Fibroblast of lung (primary cell): ENCODE data around the gene COBL. TPM values are rescaled to one million over a fixed set of nuclear protein-coding genes. Genes with fewer than 3 reads are reported as not detected.

Experiments used
- DNase-seq, 2 donors: peaks; one replicate each; pipeline versions ENCODE4 v3.0.0 to v3.0.0-alpha.2; 2010; ENCODE audit warnings: low read depth in 2 of 2
- H2AFZ ChIP-seq: 2 replicates; pipeline ENCODE4 v1.5.1; 2012; ENCODE audit warnings: low read length, control low read depth, inconsistent platforms
- H3K27ac ChIP-seq: 2 replicates; pipeline ENCODE4 v1.5.1; 2011; ENCODE audit warnings: low read length, control low read depth; ENCODE audit not compliant: insufficient read depth
- H3K27me3 ChIP-seq: 2 replicates; pipeline ENCODE4 v1.5.1; 2011; ENCODE audit warnings: mild to moderate bottlenecking, low read length; ENCODE audit not compliant: control insufficient read depth, insufficient read depth
- H3K36me3 ChIP-seq: 2 replicates; pipeline ENCODE4 v1.5.1; 2011; ENCODE audit warnings: low read length; ENCODE audit not compliant: control insufficient read depth, insufficient read depth
- H3K4me1 ChIP-seq: 2 replicates; pipeline ENCODE4 v1.5.1; 2011; ENCODE audit warnings: low read length; ENCODE audit not compliant: control insufficient read depth, insufficient read depth; ENCODE audit errors: extremely low read depth
- H3K4me2 ChIP-seq: 2 replicates; pipeline ENCODE4 v1.5.1; 2011; ENCODE audit warnings: low read length, control low read depth; ENCODE audit not compliant: insufficient read depth; ENCODE audit errors: extremely low read depth
- H3K4me3 ChIP-seq, 4 experiments: fragments of 200-600 bp in 1 of 4; sonication (generic) in 1 of 4; replicated peaks in 1 of 4; 2 replicates each; pipeline ENCODE4 v1.5.1; 2011 to 2016; ENCODE audit warnings: low read length in 4 of 4, low read depth in 3 of 4, mild to moderate bottlenecking in 3 of 4, control low read depth in 2 of 4, inconsistent platforms in 1 of 4, mixed read lengths in 1 of 4; ENCODE audit not compliant: insufficient read depth in 1 of 4; ENCODE audit errors: control extremely low read depth in 1 of 4
- H3K79me2 ChIP-seq: 2 replicates; pipeline ENCODE4 v1.5.1; 2012; ENCODE audit warnings: mild to moderate bottlenecking, low read length, inconsistent platforms; ENCODE audit not compliant: control insufficient read depth, insufficient read depth
- H3K9ac ChIP-seq: 2 replicates; pipeline ENCODE4 v1.5.1; 2011; ENCODE audit warnings: mild to moderate bottlenecking, low read length, control low read depth; ENCODE audit not compliant: insufficient read depth
- H3K9me3 ChIP-seq: 2 replicates; pipeline ENCODE4 v1.5.1; 2012; ENCODE audit warnings: low read depth, low read length; ENCODE audit not compliant: control insufficient read depth, insufficient read depth
- H4K20me1 ChIP-seq: 2 replicates; pipeline ENCODE4 v1.5.1; 2011; ENCODE audit warnings: low read length; ENCODE audit not compliant: control insufficient read depth, insufficient read depth; ENCODE audit errors: extremely low read depth
- CTCF ChIP-seq, 2 donors: IDR thresholded peaks in 1 of 2; conservative IDR thresholded peaks in 1 of 2; 1 replicate in 1 of 2; 2 replicates in 1 of 2; pipeline ENCODE4 v1.5.1; 2011 to 2012; ENCODE audit warnings: low read length in 2 of 2, control low read depth in 1 of 2, inconsistent platforms in 1 of 2, low read depth in 1 of 2, mild to moderate bottlenecking in 1 of 2
- EZH2 ChIP-seq: IDR thresholded peaks from 2 replicates; pipeline ENCODE4 v1.5.1; 2012; ENCODE audit warnings: low read length, control low read depth, mild to moderate bottlenecking; ENCODE audit errors: missing control alignments
- polyA plus RNA-seq, 2 donors: library from polyadenylated mRNA; depleted of rRNA in 1 of 2; stranded (reverse) in 1 of 2; unstranded in 1 of 2; fragments of >200 nt; gene quantifications; 2 replicates each; pipeline ENCODE4 v1.2.1, GENCODE V29; 2011 to 2012; ENCODE audit warnings: missing spikeins in 1 of 2
- total RNA-seq: library from RNA; depleted of rRNA; stranded (reverse); fragments of >200 nt; gene quantifications from 2 replicates; pipeline ENCODE4 v1.2.1, GENCODE V29; 2014

Gene COBL
- total and polyA plus RNA-seq, 2 donors (not counting 1 experiment from before 2014, with no cell fraction given): 0.10 to 0.33 TPM

GRCh38 chr7:51312951-51313737, 3.5 kb downstream of the COBL start:
- TF ChIP-seq EZH2 (no peak), CTCF (conservative IDR thresholded peaks at IDR 0.05 in 1 of 2, IDR thresholded peaks at IDR 0.05 in 1 of 2; ENCODE audit: low read depth in 1 of 2, low read length in 2 of 2) (no peak)
- peaks cover 12% of the 10 kb centered on the region for H3K27me3 ChIP-seq

GRCh38 chr7:51311166-51311565, 5.4 kb downstream of the COBL start:
- H3K79me2 ChIP-seq: no peaks in the 10 kb centered on the region
- no peak overlapping the region for H2AFZ ChIP-seq
- H4K20me1 ChIP-seq: peaks cover 2% of the 10 kb centered on the region
- H3K4me2 ChIP-seq: no peak overlapping the region
- DNase-seq: no peak
- no peak overlapping the region for H3K27ac ChIP-seq
- H3K36me3 ChIP-seq: no peaks in the 10 kb centered on the region
- H3K9me3 ChIP-seq: no peaks in the 10 kb centered on the region
- H3K4me3 ChIP-seq: no peak overlapping the region
- H3K4me1 ChIP-seq: no peaks in the 10 kb centered on the region
- H3K9ac ChIP-seq: no peak overlapping the region
- H3K27me3 ChIP-seq: peaks cover 5% of the 10 kb centered on the region
- no peak for TF ChIP-seq EZH2

More at GRCh38 chr7:51312951-51313737, 3.5 kb downstream of the COBL start:
- H3K4me2 ChIP-seq: no peak overlapping the region
- H2AFZ ChIP-seq: no peak overlapping the region
- H3K9me3 ChIP-seq: no peaks in the 10 kb centered on the region
- H3K4me3 ChIP-seq: no peak overlapping the region
- H4K20me1 ChIP-seq: peaks cover 2% of the 10 kb centered on the region
- H3K79me2 ChIP-seq: no peaks in the 10 kb centered on the region
- no peak for DNase-seq
- H3K9ac ChIP-seq: no peak overlapping the region
- H3K27ac ChIP-seq: no peak overlapping the region
- no peaks in the 10 kb centered on the region for H3K4me1 ChIP-seq
- H3K36me3 ChIP-seq: no peaks in the 10 kb centered on the region

GRCh38 chr7:51310131-51310583, 6.5 kb downstream of the COBL start:
- H3K36me3 ChIP-seq: no peaks in the 10 kb centered on the region
- H3K9ac ChIP-seq: no peak overlapping the region
- no peaks in the 10 kb centered on the region for H3K9me3 ChIP-seq
- H3K4me1 ChIP-seq: no peaks in the 10 kb centered on the region
- no peak overlapping the region for H3K4me2 ChIP-seq
- H4K20me1 ChIP-seq: peaks cover 2% of the 10 kb centered on the region
- no peaks in the 10 kb centered on the region for H3K79me2 ChIP-seq
- H3K4me3 ChIP-seq: no peak overlapping the region
- TF ChIP-seq EZH2: no peak
- no peak for TF ChIP-seq CTCF (conservative IDR thresholded peaks at IDR 0.05 in 1 of 2, IDR thresholded peaks at IDR 0.05 in 1 of 2; ENCODE audit: low read depth in 1 of 2, low read length in 2 of 2)
- H2AFZ ChIP-seq: no peak overlapping the region
- no peak overlapping the region for H3K27ac ChIP-seq
- H3K27me3 ChIP-seq: no peaks in the 10 kb centered on the region
- no peak for DNase-seq
